GM12872 (cell line): ENCODE data around the gene PDGFC.

Source experiments
- CTCF ChIP-seq: IDR thresholded peaks from 3 replicates; pipeline ENCODE4 v1.5.1; 2011; ENCODE audit warnings: low read depth, mild to moderate bottlenecking, low read length, moderate library complexity; ENCODE audit not compliant: insufficient read depth

PDGFC gene

GRCh38 chr4:156723951-156724668 lies 247.5 kb downstream of the PDGFC start:
- no peak for TF ChIP-seq CTCF

GRCh38 chr4:156718226-156718625 lies 253.4 kb downstream of the PDGFC start:
- TF ChIP-seq CTCF, result no peak

GRCh38 chr4:156711193-156711590 lies 260.4 kb downstream of the PDGFC start:
- TF ChIP-seq CTCF, result no peak
